Measurements from ENCODE around the gene STYXL1. TPM values are rescaled to one million over a fixed set of nuclear protein-coding genes. Genes with fewer than 3 reads are reported as not detected.
A peak's percentile ranks its signal among the peaks of the same experiment; 100 is the strongest.

STYXL1 gene
- total and polyA plus RNA-seq, 4 donors = 16.4 to 27.5 (median 17.1) TPM

DNA sequence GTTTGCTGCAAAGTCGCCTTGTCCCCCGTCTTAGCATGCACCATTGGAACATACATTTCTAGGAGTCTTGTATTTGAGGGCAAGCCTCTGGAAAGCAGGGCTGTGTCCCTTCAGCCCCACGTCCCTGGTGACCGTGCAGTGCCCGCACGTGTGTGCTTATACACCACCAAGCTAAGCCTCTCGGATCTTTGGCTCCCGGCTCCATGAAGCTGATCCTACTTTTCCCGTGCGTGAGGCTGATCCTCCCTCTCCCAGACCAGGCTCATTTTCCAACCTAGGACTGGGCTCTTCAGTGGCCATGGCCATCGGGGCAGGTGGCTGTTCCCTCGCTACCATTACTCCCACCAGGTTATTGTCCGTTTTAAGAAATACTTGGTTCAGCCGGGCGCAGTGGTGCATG, 14.5 kb upstream of the STYXL1 start:
- Histone ChIP-seq H3K36me3 (ENCODE audit: control insufficient read depth in 4 of 4, insufficient read depth in 3 of 4, low read depth in 1 of 4, low read length in 3 of 4) (peaks cover 14 to 78% (median 46%) of the 10 kb centered on the region in 4 donors), H3K9ac (ENCODE audit: low read depth in 1 of 2, low read length in 2 of 2) (no peak overlapping the region), H3K27ac (ENCODE audit: low read depth in 1 of 2, low read length in 2 of 2) (no peak overlapping the region), H3K4me1 (ENCODE audit: control insufficient read depth in 4 of 4, insufficient read depth in 4 of 4, low read length in 3 of 4) (peaks cover 11 to 45% (median 34%) of the 10 kb centered on the region in 4 donors), H3K27me3 (ENCODE audit: control insufficient read depth in 4 of 4, insufficient read depth in 4 of 4, low read length in 3 of 4) (no peaks in the 10 kb centered on the region), H3K9me3 (ENCODE audit: control insufficient read depth in 4 of 4, low read length in 3 of 4) (no peaks in the 10 kb centered on the region), H3K4me3 (ENCODE audit: low read depth in 1 of 3, low read length in 3 of 3) (no peak overlapping the region)
- 98% methylated on average over 15 of the region's 15 CpGs for WGBS
- no peak for TF ChIP-seq TAF1 (conservative IDR thresholded peaks at IDR 0.05)
- no peak for DNase-seq (ENCODE audit: low spot score)

GRCh38 chr7:76060842-76061241, 13.0 kb upstream of the STYXL1 start:
- no peak for DNase-seq (ENCODE audit: low spot score)
- peak overlapping the region; percentile 40 to 92 for H3K27ac ChIP-seq (ENCODE audit: low read depth in 1 of 2, low read length in 2 of 2)
- H3K36me3 ChIP-seq (ENCODE audit: control insufficient read depth in 4 of 4, insufficient read depth in 3 of 4, low read depth in 1 of 4, low read length in 3 of 4) = peaks cover 14 to 65% (median 38%) of the 10 kb centered on the region in 4 donors
- H3K4me1 ChIP-seq (ENCODE audit: control insufficient read depth in 4 of 4, insufficient read depth in 4 of 4, low read length in 3 of 4) = peaks cover 10 to 53% (median 34%) of the 10 kb centered on the region in 4 donors
- H3K9me3 ChIP-seq (ENCODE audit: control insufficient read depth in 4 of 4, low read length in 3 of 4) = no peaks in the 10 kb centered on the region
- no peaks in the 10 kb centered on the region for H3K27me3 ChIP-seq (ENCODE audit: control insufficient read depth in 4 of 4, insufficient read depth in 4 of 4, low read length in 3 of 4)
- TF ChIP-seq FOXA1 (IDR thresholded peaks at IDR 0.05) (no peak), CTCF (IDR thresholded peaks at IDR 0.05; ENCODE audit: low read depth, low read length, missing input control) (no peak), GABPA (IDR thresholded peaks at IDR 0.05 in 1 of 2, conservative IDR thresholded peaks at IDR 0.05 in 1 of 2) (no peak), HNF4A (conservative IDR thresholded peaks at IDR 0.05) (peak; percentile 47 to 56), RAD21 (IDR thresholded peaks at IDR 0.05) (peak; percentile 27 to 48), SP1 (IDR thresholded peaks at IDR 0.05) (peak; percentile 50), RXRA (IDR thresholded peaks at IDR 0.05) (peak; percentile 63 to 76), NR2F2 (IDR thresholded peaks at IDR 0.05) (no peak), FOXA2 (IDR thresholded peaks at IDR 0.05) (no peak), REST (IDR thresholded peaks at IDR 0.05) (no peak), EGR1 (IDR thresholded peaks at IDR 0.05; ENCODE audit: low read depth in 2 of 2) (no peak), JUND (IDR thresholded peaks at IDR 0.05) (no peak), TAF1 (conservative IDR thresholded peaks at IDR 0.05) (no peak), HNF4G (IDR thresholded peaks at IDR 0.05) (no peak), YY1 (IDR thresholded peaks at IDR 0.05) (peak; percentile 38)
- TF ChIP-seq, protein P1, sequence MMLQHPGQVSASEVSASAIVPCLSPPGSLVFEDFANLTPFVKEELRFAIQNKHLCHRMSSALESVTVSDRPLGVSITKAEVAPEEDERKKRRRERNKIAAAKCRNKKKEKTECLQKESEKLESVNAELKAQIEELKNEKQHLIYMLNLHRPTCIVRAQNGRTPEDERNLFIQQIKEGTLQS (IDR thresholded peaks at IDR 0.05) = no peak
- TF ChIP-seq, protein P2, sequence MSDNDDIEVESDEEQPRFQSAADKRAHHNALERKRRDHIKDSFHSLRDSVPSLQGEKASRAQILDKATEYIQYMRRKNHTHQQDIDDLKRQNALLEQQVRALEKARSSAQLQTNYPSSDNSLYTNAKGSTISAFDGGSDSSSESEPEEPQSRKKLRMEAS (IDR thresholded peaks at IDR 0.05) = peak; percentile 64
- no peak overlapping the region for H3K9ac ChIP-seq (ENCODE audit: low read depth in 1 of 2, low read length in 2 of 2)
- 33% methylated on average over 6 of the region's 6 CpGs for WGBS
- H3K4me3 ChIP-seq (ENCODE audit: low read depth in 1 of 3, low read length in 3 of 3) = no peak overlapping the region

All from liver (tissue), 9 donors.